Right ventricle myocardium superior (tissue), 1 donor: Measurements from ENCODE around the gene PSMD10. TPM values are rescaled to one million over a fixed set of nuclear protein-coding genes. Genes with fewer than 3 reads are reported as not detected.

Experiments used
- total RNA-seq: library from RNA; stranded (reverse); fragmentation: NEBNext Ultra II Directional; extraction: Animal tissue kit (Norgen Biotek cat#: 25700); gene quantifications from one replicate; pipeline ENCODE4 v1.2.1, GENCODE V29; 2021
- donor health status: DM: no; HTN: yes; CAD: no; lungs with severe emphysema.

The PSMD10 gene
- total RNA-seq, 1 donor from 2014 or later = 17.9 TPM

Other genes with a start within 250 kb of the PSMD10 start
- not detected for gene TEX13B, start 109.2 kb downstream of the PSMD10 start, total RNA-seq
- gene VSIG1, start 46.5 kb downstream of the PSMD10 start, total RNA-seq = not detected
- gene ATG4A, start 236 bp upstream of the PSMD10 start, total RNA-seq = 18.0 TPM